HepG2 (cell line): Measurements from ENCODE around the gene ATP6V0E1. TPM values are rescaled to one million over a fixed set of nuclear protein-coding genes. Genes with fewer than 3 reads are reported as not detected.

ENCODE experiments used
- ATAC-seq: fragments of 200-7000 bp; cut with Tn5 transposase; 3 replicates; pipeline ENCODE4 v1.9.1; 2020; ENCODE audit warnings: mild to moderate bottlenecking, moderate library complexity
- BruUV-seq: library from RNA; stranded (reverse); fragments of 400-500 nt; replicated peaks from 2 replicates; lab custom pipeline; 2021; lab: Mats Ljungman, UMichigan
- CTCF ChIA-PET: fragments of 300-600 bp; formaldehyde crosslinking; extraction: SDS; loops from one replicate; lab custom pipeline; 2021; ENCODE audit warnings: low total read pairs, inconsistent platforms, low intra/inter-chr PET ratio; lab: Yijun Ruan, JAX
- POLR2A ChIA-PET: fragments of 350-600 bp; sonication (Branson Sonifier 250); formaldehyde crosslinking; loops from one replicate; lab custom pipeline; 2020; ENCODE audit warnings: antibody characterized with exemption, inconsistent platforms; lab: Yijun Ruan, JAX
- DNase-seq: peaks from one replicate; pipeline ENCODE4 v3.0.0-alpha.2; 2015; ENCODE audit warnings: low spot score
- FAIRE-seq: peaks from 3 replicates; lab custom pipeline; 2011; peaks lifted over from hg19 to GRCh38; lab: Jason Lieb, UNC
- H2AFZ ChIP-seq: one replicate; pipeline ENCODE4 v1.6.1; 2011; ENCODE audit warnings: low read length, inconsistent platforms
- H3K27ac ChIP-seq: fragments of 300-600 bp; 3 replicates; pipeline ENCODE4 v1.8.0; 2011; ENCODE audit warnings: mixed run types, mild to moderate bottlenecking, mixed read lengths, low read length, inconsistent platforms; ENCODE audit not compliant: insufficient read depth; ENCODE audit errors: extremely low read length
- H3K27me3 ChIP-seq, 2 experiments: fragments of 200-600 bp in 1 of 2; 2 replicates in 1 of 2; 3 replicates in 1 of 2; pipeline versions ENCODE4 v1.6.0 to v1.8.0; 2011; ENCODE audit warnings: low read length in 2 of 2, mild to moderate bottlenecking in 2 of 2, moderate library complexity in 2 of 2, inconsistent platforms in 1 of 2; ENCODE audit not compliant: insufficient read depth in 2 of 2, control insufficient read depth in 1 of 2
- H3K36me3 ChIP-seq, 2 experiments: fragments of 200-600 bp in 1 of 2; replicated peaks in 1 of 2; 2 replicates in 1 of 2; 3 replicates in 1 of 2; pipeline versions ENCODE4 v1.5.1 to v1.8.0; 2011; ENCODE audit warnings: low read length in 2 of 2, inconsistent platforms in 1 of 2; ENCODE audit not compliant: insufficient read depth in 2 of 2, control insufficient read depth in 1 of 2
- H3K4me1 ChIP-seq: 2 replicates; pipeline ENCODE4 v1.5.1; 2012; ENCODE audit warnings: low read length, inconsistent platforms; ENCODE audit not compliant: insufficient read depth
- H3K4me2 ChIP-seq: 2 replicates; pipeline ENCODE4 v1.6.0; 2011; ENCODE audit warnings: low read depth, low read length, inconsistent platforms
- H3K4me3 ChIP-seq, 3 experiments: fragments of 200-600 bp in 1 of 3; sonication (generic), shearing (Covaris generic) in 1 of 3; replicated peaks in 1 of 3; 2 replicates each; pipeline ENCODE4 v1.5.1; 2011 to 2016; ENCODE audit warnings: low read length in 3 of 3, inconsistent platforms in 2 of 3, low read depth in 2 of 3, mild to moderate bottlenecking in 2 of 3, control low read depth in 1 of 3, mixed read lengths in 1 of 3; ENCODE audit not compliant: insufficient read depth in 1 of 3
- H3K79me2 ChIP-seq: one replicate; pipeline ENCODE4 v1.6.1; 2011; ENCODE audit warnings: low read length, inconsistent platforms; ENCODE audit not compliant: insufficient read depth
- H3K9ac ChIP-seq: 2 replicates; pipeline ENCODE4 v1.6.0; 2011; ENCODE audit warnings: mild to moderate bottlenecking, low read depth, low read length, inconsistent platforms; ENCODE audit not compliant: insufficient read depth
- H3K9me3 ChIP-seq: 2 replicates; pipeline ENCODE4 v1.5.1; 2012; ENCODE audit warnings: mild to moderate bottlenecking, low read length
- H4K20me1 ChIP-seq: 2 replicates; pipeline ENCODE4 v1.6.0; 2011; ENCODE audit warnings: inconsistent platforms, mild to moderate bottlenecking, low read length, moderate library complexity; ENCODE audit not compliant: insufficient read depth
- IRF1 ChIP-seq: sonication (generic); formaldehyde crosslinking; IDR thresholded peaks from 2 replicates; pipeline ENCODE4 v1.4.0; 2020; ENCODE audit warnings: low read depth, mild to moderate bottlenecking, missing genetic modification reagents
- MXD1 ChIP-seq: sonication (generic); formaldehyde crosslinking; IDR thresholded peaks from 2 replicates; pipeline ENCODE4 v1.4.0; 2020; ENCODE audit warnings: mild to moderate bottlenecking, missing genetic modification reagents
- NCOA5 ChIP-seq: sonication (generic); formaldehyde crosslinking; IDR thresholded peaks from 2 replicates; pipeline ENCODE4 v1.4.0; 2020; ENCODE audit warnings: missing genetic modification reagents
- NFAT5 ChIP-seq: sonication (generic); formaldehyde crosslinking; IDR thresholded peaks from 2 replicates; pipeline ENCODE4 v1.4.0; 2020; ENCODE audit warnings: missing genetic modification reagents
- ZMYM3 ChIP-seq: sonication (generic); formaldehyde crosslinking; IDR thresholded peaks from 2 replicates; pipeline ENCODE4 v1.5.1; 2020; ENCODE audit warnings: mild to moderate bottlenecking, missing genetic modification reagents
- WGBS: methylation state at CpG from one replicate; pipeline ENCODE4 v1.1.6; 2017; ENCODE audit warnings: low lambda C conversion rate; 5-methylcytosine and 5-hydroxymethylcytosine counted together
- in situ Hi-C: cut with HindIII; loops from 2 replicates; pipeline ENCODE4 v1.10.0; 2017; ENCODE audit warnings: low pct_unique_long_range_greater_than_20kb; ENCODE audit not compliant: extremely low pct_ligation_motif_present
- intact Hi-C: fragments of 100-400 bp; cut with micrococcal nuclease; formaldehyde crosslinking; loops from one replicate; pipeline ENCODE4 v1.10.0; 2022; ENCODE audit not compliant: unreplicated experiment
- polyA plus RNA-seq, 8 experiments: library from polyadenylated mRNA; depleted of rRNA in 3 of 8; stranded (reverse) in 7 of 8; unstranded in 1 of 8; fragments of >200 nt; fragmentation: Illumina TruSeq in 4 of 8; extraction: Trizol in 4 of 8; gene quantifications; 2 replicates each; pipeline versions ENCODE4 v1.2.1 to v1.2.3, GENCODE V29; 2011 to 2016; ENCODE audit warnings: low read depth in 4 of 8, missing spikeins in 1 of 8, mixed read lengths in 1 of 8; ENCODE audit not compliant: insufficient read depth in 1 of 8
- total RNA-seq, 5 experiments: library from RNA; depleted of rRNA; stranded (reverse); fragments of >200 nt; fragmentation: Illumina TruSeq; extraction: Trizol; gene quantifications; 2 replicates each; pipeline ENCODE4 v1.2.3, GENCODE V29; 2016; ENCODE audit warnings: low read depth in 1 of 5

ATP6V0E1 gene
- total and polyA plus RNA-seq, 2 of the 13 experiments (the other 11 are each of a cell fraction or from before 2014, with no cell fraction given), result 143 to 215 TPM

- 0 out of 2 replicates have a peak, but pooled peaks cover 4% of the 10 kb centered on the region for H4K20me1 ChIP-seq
- DNase-seq (no peak), ATAC-seq (no peak), FAIRE-seq (no peak)
- in situ Hi-C loops (no loop called here), intact Hi-C loops (no loop called here)
- H3K36me3 ChIP-seq, result peaks cover 10 to 25% of the 10 kb centered on the region in 2 experiments; a peak in 3 of 5 replicates
- no peaks in the 10 kb centered on the region for H3K9me3 ChIP-seq
- no TSS peak for BruUV-seq
- no peak overlapping the region for H3K4me2 ChIP-seq
- no peak overlapping the region for H3K9ac ChIP-seq
- 82% methylated on average over 6 of the region's 6 CpGs for WGBS
- no peak overlapping the region for H3K4me3 ChIP-seq
- H3K79me2 ChIP-seq, result peaks cover 7% of the 10 kb centered on the region
- ChIA-PET POLR2A (no interaction called here), CTCF (no interaction called here)
- no peak overlapping the region for H3K27ac ChIP-seq
- H3K4me1 ChIP-seq, result peaks cover 11% of the 10 kb centered on the region
- no peak overlapping the region for H2AFZ ChIP-seq
- H3K27me3 ChIP-seq, result no peaks in the 10 kb centered on the region
- no peak for TF ChIP-seq NFAT5 (CRISPR knock-in tag)
- TF ChIP-seq NCOA5, result no peak
- TF ChIP-seq MXD1 (CRISPR knock-in tag), result no peak
- no peak for TF ChIP-seq IRF1 (CRISPR knock-in tag)
- no peak for TF ChIP-seq ZMYM3 (CRISPR knock-in tag)
These were observed 50.4 kb downstream of the ATP6V0E1 start for GRCh38 chr5:173033923-173034322.
